ENCODE data around the gene TIMM8A. TPM values are rescaled to one million over a fixed set of nuclear protein-coding genes. Genes with fewer than 3 reads are reported as not detected.

TIMM8A gene
- total RNA-seq, 4 donors from 2014 or later, result 6.9 to 8.9 (median 8.6) TPM

GRCh38 chrX:101391831-101392230, 43.3 kb upstream of the TIMM8A start:
- intact Hi-C loops (cut with DNase I; ENCODE audit: low total_unique reads), result no loop called here
- DNase-seq (ENCODE audit: low spot score in 2 of 2), result no peak
- TF ChIP-seq CTCF (IDR thresholded peaks at IDR 0.05), result no peak
- no peak for TF ChIP-seq POLR2A (IDR thresholded peaks at IDR 0.05)
- H3K4me3 ChIP-seq (ENCODE audit: low read depth, poor library complexity, severe bottlenecking), result no peak overlapping the region
- WGBS, 2 donors, result 41 to 67% methylated on average over 6 of the region's 6 CpGs

GRCh38 chrX:101390664-101391525, 42.4 kb upstream of the TIMM8A start, which contains the start of gene RPL36A:
TSS of gene RPL36A (plus strand) at chrX:101391011. CDS start at chrX:101391044, 33 bp downstream.
- intact Hi-C loops (cut with DNase I; ENCODE audit: low total_unique reads), result no loop called here
- TF ChIP-seq POLR2A (IDR thresholded peaks at IDR 0.05), result peak in 1 of 2 donors; percentile 55
- no peak for TF ChIP-seq CTCF (IDR thresholded peaks at IDR 0.05)
- H3K4me3 ChIP-seq (ENCODE audit: low read depth, poor library complexity, severe bottlenecking), result peak within 1 kb of the TSS; percentile 42
- WGBS, 2 donors, result 2 to 45% methylated on average over 30 to 47 of the region's 47 CpGs
- peak; percentile 83 to 97 for DNase-seq (ENCODE audit: low spot score in 2 of 2)

GRCh38 chrX:101388604-101389003, 40.1 kb upstream of the TIMM8A start:
- H3K4me3 ChIP-seq (ENCODE audit: low read depth, poor library complexity, severe bottlenecking), result no peak overlapping the region
- intact Hi-C loops (cut with DNase I; ENCODE audit: low total_unique reads), result no loop called here
- 88 to 90% methylated on average over 3 of the region's 3 CpGs for WGBS, 2 donors
- TF ChIP-seq POLR2A (IDR thresholded peaks at IDR 0.05) (no peak), CTCF (IDR thresholded peaks at IDR 0.05) (no peak)
- no peak for DNase-seq (ENCODE audit: low spot score in 2 of 2)

- TF ChIP-seq POLR2A (IDR thresholded peaks at IDR 0.05) (no peak), CTCF (IDR thresholded peaks at IDR 0.05) (no peak)
- intact Hi-C loops (cut with DNase I; ENCODE audit: low total_unique reads), result no loop called here
- H3K4me3 ChIP-seq (ENCODE audit: low read depth, poor library complexity, severe bottlenecking), result no peak overlapping the region
- DNase-seq (ENCODE audit: low spot score in 2 of 2), result no peak
- WGBS, 2 donors, result 80 to 81% methylated on average over 6 of the region's 6 CpGs
Measured at GRCh38 chrX:101386542-101386885, 38.0 kb upstream of the TIMM8A start.

GRCh38 chrX:101385795-101386541, 37.4 kb upstream of the TIMM8A start, which contains the start of gene BTK:
TSS of gene BTK (minus strand) at chrX:101386191. CDS start at chrX:101375284, 10,907 bp downstream.
- WGBS, 2 donors, result 65 to 68% methylated on average over 7 to 9 of the region's 9 CpGs
- H3K4me3 ChIP-seq (ENCODE audit: low read depth, poor library complexity, severe bottlenecking), result no peak within 1 kb of the TSS
- DNase-seq (ENCODE audit: low spot score in 2 of 2), result peak in 1 of 2 donors; percentile 16
- TF ChIP-seq CTCF (IDR thresholded peaks at IDR 0.05), result no peak
- intact Hi-C loops (cut with DNase I; ENCODE audit: low total_unique reads), result no loop called here

Measured in lower leg skin (tissue), 4 donors.